HUES48 (cell line): Measurements from ENCODE around the gene RAB19.

ENCODE experiments used
- H3K27ac ChIP-seq: one replicate; pipeline ENCODE4 v1.7.0; 2013; ENCODE audit warnings: low read depth, low read length, inconsistent platforms
- H3K27me3 ChIP-seq: 2 replicates; pipeline ENCODE4 v1.6.1; 2013; ENCODE audit warnings: mild to moderate bottlenecking, low read length; ENCODE audit not compliant: control insufficient read depth, insufficient read depth
- H3K36me3 ChIP-seq: 2 replicates; pipeline ENCODE4 v1.6.1; 2013; ENCODE audit warnings: low read length; ENCODE audit not compliant: control insufficient read depth, insufficient read depth
- H3K4me1 ChIP-seq: 2 replicates; pipeline ENCODE4 v1.6.1; 2013; ENCODE audit warnings: mild to moderate bottlenecking, low read length; ENCODE audit not compliant: control insufficient read depth, insufficient read depth
- H3K4me3 ChIP-seq: 2 replicates; pipeline ENCODE4 v1.5.1; 2013; ENCODE audit warnings: mild to moderate bottlenecking, low read depth, low read length
- H3K9ac ChIP-seq: 2 replicates; pipeline ENCODE4 v1.6.1; 2013; ENCODE audit warnings: mild to moderate bottlenecking, low read depth, low read length, moderate library complexity
- H3K9me3 ChIP-seq: 2 replicates; pipeline ENCODE4 v1.6.1; 2013; ENCODE audit warnings: low read length; ENCODE audit not compliant: control insufficient read depth, insufficient read depth

Gene RAB19

GRCh38 chr7:140384894-140385545 is 18.8 kb upstream of the RAB19 start:
- Histone ChIP-seq H3K27me3 (no peaks in the 10 kb centered on the region), H3K9me3 (no peaks in the 10 kb centered on the region), H3K36me3 (peaks cover 29% of the 10 kb centered on the region), H3K27ac (no peak overlapping the region), H3K4me1 (no peaks in the 10 kb centered on the region; the same call in 1 of the 2 replicates), H3K9ac (no peak overlapping the region), H3K4me3 (no peak overlapping the region)

DNA sequence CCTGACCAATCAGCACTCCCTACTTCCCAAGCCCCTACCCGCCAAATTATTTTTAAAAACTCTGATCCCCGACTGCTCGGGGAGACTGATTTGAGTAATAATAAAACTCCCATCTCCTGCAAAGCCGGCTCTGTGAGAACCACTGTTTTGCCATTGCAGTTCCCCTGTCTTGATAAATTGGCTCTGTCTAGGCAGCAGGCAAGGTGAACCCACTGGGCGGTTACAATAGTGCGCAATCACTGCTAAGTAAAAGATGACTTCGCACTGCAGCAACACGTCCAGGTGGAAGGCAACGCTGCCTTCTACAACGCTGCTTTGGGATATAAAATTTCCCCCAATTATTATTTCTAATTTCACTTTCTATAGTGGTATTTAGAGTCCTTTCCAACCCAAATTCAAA is 14.4 kb upstream of the RAB19 start:
- H3K4me1 ChIP-seq, result peaks cover 8% of the 10 kb centered on the region
- H3K9ac ChIP-seq, result no peak overlapping the region
- H3K27me3 ChIP-seq, result no peaks in the 10 kb centered on the region
- H3K9me3 ChIP-seq, result no peaks in the 10 kb centered on the region
- H3K36me3 ChIP-seq, result 0 out of 2 replicates have a peak, but pooled peaks cover 9% of the 10 kb centered on the region
- no peak overlapping the region for H3K4me3 ChIP-seq
- no peak overlapping the region for H3K27ac ChIP-seq

DNA sequence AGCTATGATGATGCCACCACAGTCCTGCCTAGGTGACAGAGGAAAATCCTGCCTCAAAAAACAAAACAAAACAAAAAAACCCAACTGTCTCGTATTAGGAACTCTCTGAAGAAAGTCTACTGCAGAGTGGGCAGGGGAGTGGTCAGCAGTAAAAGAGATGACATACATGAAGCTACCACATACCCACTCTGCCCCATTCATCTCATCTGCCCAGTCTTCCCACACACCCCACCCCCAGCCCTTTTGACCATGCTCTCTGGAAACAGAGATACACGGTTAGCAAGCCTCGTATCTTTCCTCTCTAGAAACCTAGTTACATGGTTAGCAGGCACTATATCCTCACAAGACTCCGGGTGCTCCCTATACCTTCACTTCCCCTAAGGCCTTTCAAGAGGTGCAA is 13.8 kb upstream of the RAB19 start:
- Histone ChIP-seq H3K4me1 (peaks cover 8% of the 10 kb centered on the region), H3K27ac (no peak overlapping the region), H3K36me3 (0 out of 2 replicates have a peak, but pooled peaks cover 9% of the 10 kb centered on the region), H3K9ac (no peak overlapping the region), H3K27me3 (no peaks in the 10 kb centered on the region), H3K4me3 (no peak overlapping the region), H3K9me3 (no peaks in the 10 kb centered on the region)

DNA sequence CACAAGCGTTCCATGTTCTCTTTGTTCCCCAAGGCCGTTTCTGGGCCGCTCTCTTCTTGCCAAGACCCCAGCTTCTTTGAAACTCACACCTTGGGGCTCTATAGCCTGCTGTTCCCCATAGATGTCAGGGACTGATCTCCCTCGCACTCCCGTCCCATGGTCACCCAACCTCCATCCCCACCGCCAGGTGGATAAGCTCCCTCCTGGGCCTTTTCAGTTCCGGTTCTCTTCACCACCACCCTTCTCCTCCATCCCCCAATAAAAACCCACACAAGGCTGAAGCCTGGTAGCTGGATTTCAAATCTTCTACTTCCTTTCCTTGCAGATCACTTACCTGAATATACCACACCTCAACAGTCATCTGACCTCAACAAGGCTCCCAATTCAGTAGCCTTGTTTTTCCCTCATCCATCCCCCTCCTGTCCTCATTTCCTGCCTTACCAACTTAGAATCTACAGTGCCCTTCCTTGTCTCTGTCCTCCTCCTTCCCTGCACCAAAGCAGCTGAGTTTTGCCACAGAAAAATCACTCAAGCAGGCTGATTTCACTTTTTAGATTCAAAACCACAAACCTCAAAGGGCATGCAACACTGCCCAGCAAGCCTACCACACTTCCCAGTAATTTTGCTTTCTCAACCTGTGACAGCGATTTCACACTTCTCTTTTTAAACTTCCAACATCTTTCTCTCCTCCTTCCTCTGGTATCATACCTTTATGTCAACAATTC is 13.2 kb upstream of the RAB19 start:
- Histone ChIP-seq H3K4me3 (no peak overlapping the region), H3K9me3 (no peaks in the 10 kb centered on the region), H3K36me3 (0 out of 2 replicates have a peak, but pooled peaks cover 9% of the 10 kb centered on the region), H3K9ac (peak overlapping the region; percentile 2; the same call in 1 of the 2 replicates), H3K27ac (no peak overlapping the region), H3K27me3 (no peaks in the 10 kb centered on the region), H3K4me1 (peaks cover 8% of the 10 kb centered on the region)

- no peaks in the 10 kb centered on the region for H3K27me3 ChIP-seq
- H3K4me3 ChIP-seq, result no peak overlapping the region
- H3K4me1 ChIP-seq, result peaks cover 8% of the 10 kb centered on the region
- no peak overlapping the region for H3K9ac ChIP-seq
- no peaks in the 10 kb centered on the region for H3K9me3 ChIP-seq
- H3K27ac ChIP-seq, result no peak overlapping the region
- H3K36me3 ChIP-seq, result 0 out of 2 replicates have a peak, but pooled peaks cover 3% of the 10 kb centered on the region
Observed at GRCh38 chr7:140391634-140392033, 12.2 kb upstream of the RAB19 start.

- no peaks in the 10 kb centered on the region for H3K36me3 ChIP-seq
- H3K4me3 ChIP-seq, result no peak overlapping the region
- H3K27ac ChIP-seq, result no peak overlapping the region
- no peak overlapping the region for H3K9ac ChIP-seq
- H3K27me3 ChIP-seq, result no peaks in the 10 kb centered on the region
- no peaks in the 10 kb centered on the region for H3K9me3 ChIP-seq
- peaks cover 8% of the 10 kb centered on the region for H3K4me1 ChIP-seq
Observed at GRCh38 chr7:140393756-140394306, 10.0 kb upstream of the RAB19 start.

DNA sequence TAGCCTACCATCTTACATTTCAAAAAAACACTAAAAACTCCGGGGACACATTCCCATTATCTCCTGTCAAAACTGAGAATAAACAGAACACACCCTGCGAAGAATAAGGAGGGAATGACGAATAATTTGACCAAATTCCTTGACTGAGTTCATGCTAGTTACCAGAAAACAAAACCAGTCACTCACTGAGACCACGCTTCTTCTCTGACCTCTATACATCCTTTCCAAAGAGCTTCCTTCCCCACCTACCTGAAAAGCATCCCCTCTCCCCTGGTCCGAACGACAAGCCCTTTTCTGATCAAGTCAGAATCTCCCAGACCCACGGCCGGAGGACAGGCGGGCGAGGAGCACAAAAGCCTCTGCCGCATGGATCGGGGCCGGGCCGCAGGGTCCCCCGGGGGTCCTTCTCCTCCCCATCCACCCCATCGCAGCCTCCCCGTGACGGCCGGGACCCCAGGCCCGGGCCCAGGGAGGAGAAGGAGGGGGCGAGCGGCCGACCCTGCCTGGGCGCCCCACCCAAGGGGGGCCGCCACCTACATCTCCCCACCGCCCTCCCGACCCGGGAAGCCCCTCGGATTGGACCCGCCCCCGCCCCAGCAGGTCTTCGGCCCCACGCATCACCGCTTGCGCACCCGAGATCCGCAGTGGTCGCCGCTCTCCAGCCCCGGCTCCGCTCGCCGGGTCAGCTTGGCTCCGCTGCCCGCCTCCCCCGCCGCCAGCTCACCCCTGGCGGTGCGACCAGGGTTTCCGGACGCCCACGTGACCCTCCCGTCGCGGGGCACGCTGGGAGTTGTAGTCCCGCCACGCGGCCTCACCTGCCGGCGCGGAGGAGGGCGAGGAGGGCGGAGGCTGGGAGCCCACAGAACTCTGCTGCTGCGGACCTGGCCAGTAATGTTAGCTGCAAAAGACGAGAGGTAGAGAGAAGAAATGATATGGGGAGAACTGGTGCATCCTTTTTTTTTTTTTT is 5.8 kb upstream of the RAB19 start, which contains the start of gene SLC37A3:
TSS of gene SLC37A3 (minus strand) at position 747 of the 967 bp plus-strand sequence. CDS start 16,004 bp downstream, outside the sequence.
- H3K36me3 ChIP-seq, result no peaks in the 10 kb centered on the region
- H3K4me1 ChIP-seq, result no peaks in the 10 kb centered on the region
- H3K9me3 ChIP-seq, result no peaks in the 10 kb centered on the region
- H3K27me3 ChIP-seq, result no peaks in the 10 kb centered on the region
- peak within 1 kb of the TSS; percentile 66 for H3K9ac ChIP-seq
- H3K4me3 ChIP-seq, result peak within 1 kb of the TSS; percentile 91
- peak within 1 kb of the TSS; percentile 66 for H3K27ac ChIP-seq

- no peaks in the 10 kb centered on the region for H3K36me3 ChIP-seq
- H3K9me3 ChIP-seq, result no peaks in the 10 kb centered on the region
- no peak overlapping the region for H3K4me3 ChIP-seq
- H3K9ac ChIP-seq, result no peak overlapping the region
- no peaks in the 10 kb centered on the region for H3K4me1 ChIP-seq
- H3K27me3 ChIP-seq, result no peaks in the 10 kb centered on the region
- no peak overlapping the region for H3K27ac ChIP-seq
Observed at GRCh38 chr7:140398821-140399220, 5.0 kb upstream of the RAB19 start.

DNA sequence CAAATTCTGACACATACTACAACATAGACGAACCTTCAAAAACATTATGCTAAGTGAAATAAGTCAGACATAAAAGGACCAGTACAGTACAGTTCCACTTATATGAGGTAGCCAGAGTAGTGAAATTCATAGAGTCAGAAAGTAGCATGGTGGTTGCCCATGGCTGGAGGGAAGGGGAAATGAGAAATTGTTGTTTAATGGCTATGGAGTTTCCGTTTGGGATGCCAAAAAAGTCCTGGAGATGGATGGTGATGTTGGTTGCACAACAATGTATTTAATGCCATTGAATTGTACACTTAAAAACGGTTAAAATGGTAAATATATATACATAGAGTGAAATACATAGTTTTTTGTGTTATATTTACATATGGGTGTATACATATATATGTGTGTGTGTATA is 3.5 kb upstream of the RAB19 start:
- Histone ChIP-seq H3K4me3 (no peak overlapping the region), H3K27me3 (no peaks in the 10 kb centered on the region), H3K4me1 (peaks cover 5% of the 10 kb centered on the region), H3K27ac (no peak overlapping the region), H3K36me3 (no peaks in the 10 kb centered on the region), H3K9me3 (no peaks in the 10 kb centered on the region), H3K9ac (no peak overlapping the region)

- Histone ChIP-seq H3K4me3 (no peak overlapping the region), H3K36me3 (no peaks in the 10 kb centered on the region), H3K4me1 (peaks cover 5% of the 10 kb centered on the region), H3K27ac (no peak overlapping the region), H3K27me3 (no peaks in the 10 kb centered on the region), H3K9ac (no peak overlapping the region), H3K9me3 (no peaks in the 10 kb centered on the region)
Observed at GRCh38 chr7:140402178-140402835, 1.6 kb upstream of the RAB19 start.
